GM12878 (cell line): ENCODE results near the gene MIA. TPM values are rescaled to one million over a fixed set of nuclear protein-coding genes. Genes with fewer than 3 reads are reported as not detected.

Experiments
- ATAC-seq: fragments of 200-7000 bp; cut with Tn5 transposase; 3 replicates; pipeline ENCODE4 v1.9.1; 2020; ENCODE audit warnings: mild to moderate bottlenecking, moderate library complexity
- BruUV-seq: library from RNA; stranded (reverse); fragments of 400-500 nt; replicated peaks from 2 replicates; lab custom pipeline; 2021; lab: Mats Ljungman, UMichigan
- CTCF ChIA-PET: fragments of 300-600 bp; sonication (Branson Sonifier 250); formaldehyde crosslinking; extraction: SDS; loops from one replicate; lab custom pipeline; 2021; ENCODE audit warnings: inconsistent platforms; lab: Yijun Ruan, JAX
- POLR2A ChIA-PET: fragments of 350-600 bp; formaldehyde crosslinking; extraction: SDS; loops from one replicate; lab custom pipeline; 2021; ENCODE audit warnings: inconsistent platforms; lab: Charles Lee
- RAD21 ChIA-PET: fragments of 300-600 bp; sonication (Branson Sonifier 250); formaldehyde crosslinking; loops from one replicate; lab custom pipeline; 2023; ENCODE audit warnings: antibody characterized with exemption; ENCODE audit not compliant: unreplicated experiment; lab: Charles Lee
- SMC1A ChIA-PET: fragments of 300-600 bp; sonication (Branson Sonifier 250); formaldehyde crosslinking; loops from one replicate; lab custom pipeline; 2023; ENCODE audit not compliant: unreplicated experiment, uncharacterized antibody; lab: Charles Lee
- DNase-seq: peaks from one replicate; pipeline ENCODE4 v3.0.0-alpha.2; 2011; ENCODE audit warnings: low read depth, low spot score
- FAIRE-seq: peaks from 3 replicates; lab custom pipeline; 2011; peaks lifted over from hg19 to GRCh38; lab: Jason Lieb, UNC
- H2AFZ ChIP-seq: 2 replicates; pipeline ENCODE4 v1.6.0; 2011; ENCODE audit warnings: low read depth, low read length, control low read depth; ENCODE audit not compliant: control insufficient read depth
- H3K27ac ChIP-seq: 2 replicates; pipeline ENCODE4 v1.5.1; 2011; ENCODE audit warnings: control low read depth; ENCODE audit not compliant: control insufficient read depth, insufficient read depth
- H3K27me3 ChIP-seq, 2 experiments: replicated peaks in 1 of 2; 2 replicates each; pipeline versions ENCODE4 v1.6.0 to v1.6.1; 2011; ENCODE audit warnings: low read length in 1 of 2; ENCODE audit not compliant: control insufficient read depth in 2 of 2, insufficient read depth in 2 of 2
- H3K36me3 ChIP-seq, 2 experiments: 2 replicates each; pipeline ENCODE4 v1.5.1; 2011; ENCODE audit warnings: low read length in 1 of 2; ENCODE audit not compliant: control insufficient read depth in 2 of 2, insufficient read depth in 2 of 2
- H3K4me1 ChIP-seq: 2 replicates; pipeline ENCODE4 v1.6.1; 2011; ENCODE audit warnings: mild to moderate bottlenecking, low read length, moderate library complexity, mixed read lengths; ENCODE audit not compliant: control insufficient read depth, insufficient read depth
- H3K4me2 ChIP-seq: 2 replicates; pipeline ENCODE4 v1.6.0; 2011; ENCODE audit warnings: control low read depth; ENCODE audit not compliant: control insufficient read depth, insufficient read depth
- H3K4me3 ChIP-seq: fragments of 200-600 bp; sonication (generic); 2 replicates; pipeline ENCODE4 v1.5.1; 2016
- H3K79me2 ChIP-seq: 2 replicates; pipeline ENCODE4 v1.6.0; 2011; ENCODE audit warnings: low read length; ENCODE audit not compliant: control insufficient read depth, insufficient read depth
- H3K9ac ChIP-seq: 2 replicates; pipeline ENCODE4 v1.8.0; 2011; ENCODE audit warnings: low read length, control low read depth, mixed read lengths; ENCODE audit not compliant: control insufficient read depth, insufficient read depth
- H3K9me3 ChIP-seq: replicated peaks from 3 replicates; pipeline ENCODE4 v1.5.1; 2011; ENCODE audit warnings: mild to moderate bottlenecking, low read length; ENCODE audit not compliant: control insufficient read depth, insufficient read depth
- H4K20me1 ChIP-seq: 2 replicates; pipeline ENCODE4 v1.6.0; 2011; ENCODE audit not compliant: control insufficient read depth, insufficient read depth
- HDGF ChIP-seq: fragments of 450-650 bp; IDR thresholded peaks from 2 replicates; pipeline ENCODE4 v1.6.1; 2016; ENCODE audit warnings: antibody characterized with exemption
- IKZF1 ChIP-seq: fragments of 450-650 bp; conservative IDR thresholded peaks from 2 replicates; pipeline ENCODE4 v1.6.1; 2017; ENCODE audit warnings: antibody characterized with exemption, mild to moderate bottlenecking
- NRF1 ChIP-seq: conservative IDR thresholded peaks from 2 replicates; pipeline ENCODE4 v1.6.1; 2011; ENCODE audit warnings: mild to moderate bottlenecking, low read depth, low read length, improper control_type of control experiment
- POLR2AphosphoS5 ChIP-seq: IDR thresholded peaks from 2 replicates; pipeline ENCODE4 v1.6.1; 2011; ENCODE audit warnings: mild to moderate bottlenecking, low read length, inconsistent platforms
- SPI1 ChIP-seq: IDR thresholded peaks from 2 replicates; pipeline ENCODE4 v1.6.1; 2011; ENCODE audit warnings: low read depth, mild to moderate bottlenecking, low read length, moderate library complexity, borderline replicate concordance; ENCODE audit not compliant: insufficient read depth
- TARDBP ChIP-seq: IDR thresholded peaks from 2 replicates; pipeline ENCODE4 v1.6.1; 2016; ENCODE audit warnings: borderline replicate concordance
- WGBS: methylation state at CpG from one replicate; pipeline ENCODE4 v1.1.6; 2016; ENCODE audit warnings: low lambda C conversion rate; ENCODE audit not compliant: insufficient replicate concordance, insufficient coverage; ENCODE audit errors: missing lambda C conversion rate; 5-methylcytosine and 5-hydroxymethylcytosine counted together
- in situ Hi-C: fragments of 300-500 bp; cut with MboI; formaldehyde crosslinking; loops from 9 replicates; pipeline ENCODE4 v1.14.3; 2018; ENCODE audit warnings: mixed read lengths
- intact Hi-C: fragments of 100-400 bp; cut with micrococcal nuclease; formaldehyde crosslinking; loops from one replicate; pipeline ENCODE4 v1.14.2; 2022; ENCODE audit not compliant: unreplicated experiment
- polyA plus RNA-seq, 11 experiments: library from polyadenylated mRNA; depleted of rRNA in 4 of 11; unstranded in 6 of 11; stranded (reverse) in 5 of 11; fragments of >200 nt; fragmentation: Nextera tagmentation in 4 of 11; fragmentation: Illumina TruSeq in 1 of 11; extraction: Ambion mirVana in 4 of 11; extraction: Trizol in 1 of 11; gene quantifications; 1 replicate in 1 of 11; 2 replicates in 10 of 11; pipeline versions ENCODE4 v1.2.1 to v1.2.3, GENCODE V29; 2011 to 2016; ENCODE audit warnings: inconsistent platforms in 2 of 11, missing spikeins in 2 of 11, low read depth in 1 of 11
- total RNA-seq, 4 experiments: library from RNA; depleted of rRNA in 3 of 4; stranded (reverse); fragments of >200 nt in 3 of 4; fragmentation: Illumina TruSeq in 1 of 4; extraction: Trizol in 1 of 4; gene quantifications; 2 replicates each; pipeline versions ENCODE4 v1.2.1 to v1.2.3, GENCODE V29; 2013 to 2021
- TF ChIP-seq, protein P1 (sequence below): IDR thresholded peaks from 2 replicates; pipeline ENCODE4 v1.6.1; 2011; ENCODE audit warnings: low read depth, mild to moderate bottlenecking, low read length, moderate library complexity, borderline replicate concordance; ENCODE audit errors: extremely low read depth
- TF ChIP-seq, protein P2 (sequence below): fragments of 450-650 bp; IDR thresholded peaks from 2 replicates; pipeline ENCODE4 v1.6.1; 2016; ENCODE audit warnings: mild to moderate bottlenecking, moderate library complexity, borderline replicate concordance

Gene MIA
- total and polyA plus RNA-seq, 10 of the 15 experiments (the other 5 are each of a cell fraction or from before 2014, with no cell fraction given), result 0.16 to 2.7 (median 1.4) TPM; not detected in 3

GRCh38 chr19:40801426-40802299 is 26.3 kb downstream of the MIA start:
- Histone ChIP-seq H3K9me3 (no peaks in the 10 kb centered on the region), H3K4me1 (peaks cover 57% of the 10 kb centered on the region), H3K36me3 (peaks cover 7 to 13% of the 10 kb centered on the region in 2 experiments; a peak in 3 of 4 replicates), H3K27ac (peak overlapping the region; percentile 84), H3K4me2 (peak overlapping the region; percentile 91), H3K4me3 (peak overlapping the region; percentile 98; the same call in 1 of the 2 replicates), H2AFZ (no peak overlapping the region), H4K20me1 (peaks cover 15% of the 10 kb centered on the region), H3K79me2 (peaks cover 57% of the 10 kb centered on the region), H3K9ac (peak overlapping the region; percentile 67), H3K27me3 (no peaks in the 10 kb centered on the region)
- DNase-seq (no peak), ATAC-seq (no peak), FAIRE-seq (no peak)
- BruUV-seq, result TSS peak; percentile 82
- RAD21 ChIA-PET, result interaction anchor here (1.3 to 3.2 kb wide), 6 partner anchors 23 to 51 kb away, joined by 3 to 18 read pairs (median 9); partner anchors contain the start of genes ACTMAP, RAB4B and SNRPA
- TF ChIP-seq, protein P1, sequence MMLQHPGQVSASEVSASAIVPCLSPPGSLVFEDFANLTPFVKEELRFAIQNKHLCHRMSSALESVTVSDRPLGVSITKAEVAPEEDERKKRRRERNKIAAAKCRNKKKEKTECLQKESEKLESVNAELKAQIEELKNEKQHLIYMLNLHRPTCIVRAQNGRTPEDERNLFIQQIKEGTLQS, result no peak
- TF ChIP-seq IKZF1 (0 out of 2 replicates have a peak, but pooled peaks have one; percentile 9), HDGF (0 out of 2 replicates have a peak, but pooled peaks have one; percentile 68), POLR2AphosphoS5 (peak; percentile 15; the same call in 1 of the 2 replicates), TARDBP (no peak), SPI1 (no peak), NRF1 (no peak)
- TF ChIP-seq, protein P2, sequence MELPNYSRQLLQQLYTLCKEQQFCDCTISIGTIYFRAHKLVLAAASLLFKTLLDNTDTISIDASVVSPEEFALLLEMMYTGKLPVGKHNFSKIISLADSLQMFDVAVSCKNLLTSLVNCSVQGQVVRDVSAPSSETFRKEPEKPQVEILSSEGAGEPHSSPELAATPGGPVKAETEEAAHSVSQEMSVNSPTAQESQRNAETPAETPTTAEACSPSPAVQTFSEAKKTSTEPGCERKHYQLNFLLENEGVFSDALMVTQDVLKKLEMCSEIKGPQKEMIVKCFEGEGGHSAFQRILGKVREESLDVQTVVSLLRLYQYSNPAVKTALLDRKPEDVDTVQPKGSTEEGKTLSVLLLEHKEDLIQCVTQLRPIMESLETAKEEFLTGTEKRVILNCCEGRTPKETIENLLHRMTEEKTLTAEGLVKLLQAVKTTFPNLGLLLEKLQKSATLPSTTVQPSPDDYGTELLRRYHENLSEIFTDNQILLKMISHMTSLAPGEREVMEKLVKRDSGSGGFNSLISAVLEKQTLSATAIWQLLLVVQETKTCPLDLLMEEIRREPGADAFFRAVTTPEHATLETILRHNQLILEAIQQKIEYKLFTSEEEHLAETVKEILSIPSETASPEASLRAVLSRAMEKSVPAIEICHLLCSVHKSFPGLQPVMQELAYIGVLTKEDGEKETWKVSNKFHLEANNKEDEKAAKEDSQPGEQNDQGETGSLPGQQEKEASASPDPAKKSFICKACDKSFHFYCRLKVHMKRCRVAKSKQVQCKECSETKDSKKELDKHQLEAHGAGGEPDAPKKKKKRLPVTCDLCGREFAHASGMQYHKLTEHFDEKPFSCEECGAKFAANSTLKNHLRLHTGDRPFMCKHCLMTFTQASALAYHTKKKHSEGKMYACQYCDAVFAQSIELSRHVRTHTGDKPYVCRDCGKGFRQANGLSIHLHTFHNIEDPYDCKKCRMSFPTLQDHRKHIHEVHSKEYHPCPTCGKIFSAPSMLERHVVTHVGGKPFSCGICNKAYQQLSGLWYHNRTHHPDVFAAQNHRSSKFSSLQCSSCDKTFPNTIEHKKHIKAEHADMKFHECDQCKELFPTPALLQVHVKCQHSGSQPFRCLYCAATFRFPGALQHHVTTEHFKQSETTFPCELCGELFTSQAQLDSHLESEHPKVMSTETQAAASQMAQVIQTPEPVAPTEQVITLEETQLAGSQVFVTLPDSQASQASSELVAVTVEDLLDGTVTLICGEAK, result peak; percentile 25; the same call in 1 of the 2 replicates
- POLR2A ChIA-PET, result interaction anchor here (0.6 to 2.7 kb wide), 4 partner anchors 7 to 49 kb away, joined by 3 to 18 read pairs (median 4); no protein-coding TSS in a partner anchor
- CTCF ChIA-PET, result interaction anchor here (0.5 to 1.3 kb wide), 2 partner anchors 9 to 81 kb away, joined by 3 read pairs; no protein-coding TSS in a partner anchor
- intact Hi-C loops (no loop called here), in situ Hi-C loops (no loop called here)
- 49% methylated on average over 12 of the region's 13 CpGs for WGBS
- SMC1A ChIA-PET, result interaction anchor here (3.6 kb wide), 1 partner anchor 23 kb away, joined by 18 read pairs; the partner anchor contains the start of gene RAB4B
